Gastrocnemius medialis (tissue), 4 donors: ENCODE measurements around the gene HTR1D.

Source experiments
- CTCF ChIP-seq, 5 experiments: fragments of 450-650 bp in 3 of 5; fragments of 200-600 bp in 2 of 5; sonication (generic) in 2 of 5; IDR thresholded peaks in 4 of 5; conservative IDR thresholded peaks in 1 of 5; 1 replicate in 4 of 5; 2 replicates in 1 of 5; pipeline ENCODE4 v1.5.1; 2016 to 2019; ENCODE audit warnings: antibody characterized with exemption in 5 of 5, mild to moderate bottlenecking in 3 of 5, moderate library complexity in 3 of 5
- POLR2A ChIP-seq, 2 donors: fragments of 450-650 bp; IDR thresholded peaks; one replicate each; pipeline ENCODE4 v1.6.1; 2017; ENCODE audit warnings: antibody characterized with exemption in 2 of 2, mild to moderate bottlenecking in 2 of 2, moderate library complexity in 2 of 2

- TF ChIP-seq CTCF (IDR thresholded peaks at IDR 0.05 in 4 of 5, conservative IDR thresholded peaks at IDR 0.05 in 1 of 5) (no peak), POLR2A (IDR thresholded peaks at IDR 0.05) (no peak)
Observed at GRCh38 chr1:23237508-23237907, 20.2 kb upstream of the HTR1D start.
